MCF 10A (cell line): ENCODE results near the gene SLC44A4. TPM values are rescaled to one million over a fixed set of nuclear protein-coding genes. Genes with fewer than 3 reads are reported as not detected.
"Not testable (repeated sequence)": the region's sequence is repeated elsewhere in the genome, so short reads cannot be mapped to it uniquely, and the experiment has no call there.

Experiments
- BruUV-seq: library from RNA; stranded (reverse); fragments of 400-500 nt; replicated peaks from 2 replicates; lab custom pipeline; 2021; lab: Mats Ljungman, UMichigan
- CTCF ChIA-PET: fragments of 300-600 bp; sonication (Branson Sonifier 250); formaldehyde crosslinking; extraction: SDS; loops from one replicate; lab custom pipeline; 2021; ENCODE audit warnings: antibody characterized with exemption, inconsistent platforms; lab: Yijun Ruan, JAX
- POLR2A ChIA-PET: fragments of 300-600, 350-650 bp; sonication (Branson Sonifier 250); formaldehyde crosslinking; extraction: SDS; loops from one replicate; lab custom pipeline; 2020; ENCODE audit warnings: antibody characterized with exemption, inconsistent platforms; lab: Yijun Ruan, JAX
- DNase-seq: peaks from one replicate; pipeline ENCODE4 v3.0.0-alpha.2; 2018; ENCODE audit not compliant: unreplicated experiment
- H3K27ac Mint-ChIP-seq: one replicate; pipeline ENCODE4 v1.8.0; 2022; ENCODE audit warnings: mild to moderate bottlenecking, low read depth, mixed read lengths; ENCODE audit not compliant: unreplicated experiment
- H3K27me3 Mint-ChIP-seq: one replicate; pipeline ENCODE4 v1.8.0; 2022; ENCODE audit warnings: mixed read lengths; ENCODE audit not compliant: insufficient read depth, unreplicated experiment
- H3K36me3 Mint-ChIP-seq: one replicate; pipeline ENCODE4 v1.8.0; 2022; ENCODE audit warnings: mild to moderate bottlenecking, moderate library complexity, mixed read lengths; ENCODE audit not compliant: insufficient read depth, unreplicated experiment
- H3K4me1 Mint-ChIP-seq: one replicate; pipeline ENCODE4 v1.8.0; 2022; ENCODE audit warnings: mixed read lengths; ENCODE audit not compliant: insufficient read depth, unreplicated experiment
- H3K4me3 Mint-ChIP-seq: one replicate; pipeline ENCODE4 v1.8.0; 2022; ENCODE audit warnings: mild to moderate bottlenecking, moderate library complexity, mixed read lengths; ENCODE audit not compliant: unreplicated experiment
- H3K9me3 Mint-ChIP-seq: one replicate; pipeline ENCODE4 v1.8.0; 2022; ENCODE audit warnings: mixed read lengths; ENCODE audit not compliant: unreplicated experiment
- CTCF ChIP-seq: fragments of 200-600 bp; IDR thresholded peaks from one replicate; pipeline ENCODE4 v1.8.0; 2022; ENCODE audit warnings: antibody characterized with exemption, mild to moderate bottlenecking; ENCODE audit not compliant: unreplicated experiment
- intact Hi-C: fragments of 100-400 bp; cut with micrococcal nuclease; formaldehyde crosslinking; loops from 2 replicates; pipeline ENCODE4 v1.14.1; 2022
- total RNA-seq: library from RNA; stranded (reverse); gene quantifications from 2 replicates; pipeline ENCODE4 v1.2.3, GENCODE V29; 2022

The SLC44A4 gene
- total RNA-seq, 1 experiment from 2014 or later, result not detected

DNA sequence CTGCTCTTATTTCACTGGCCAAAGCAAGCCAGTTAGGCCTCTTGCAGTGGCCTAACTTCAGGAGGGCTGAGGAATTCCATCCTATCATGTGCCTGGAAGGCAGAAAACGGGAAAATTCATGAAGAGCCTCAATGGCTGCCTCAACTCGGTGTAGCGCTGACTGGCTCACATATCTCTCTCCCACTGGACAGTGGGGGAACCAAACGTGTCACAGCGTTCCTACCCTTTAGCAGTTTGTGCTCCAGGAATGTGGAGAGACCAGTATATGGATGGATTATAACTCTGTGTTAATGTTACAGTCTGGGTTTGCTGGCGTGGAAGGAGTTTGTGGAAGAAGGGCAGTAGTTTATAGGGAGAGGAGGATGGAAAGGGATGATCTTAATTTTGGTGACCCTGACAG, 37.0 kb upstream of the SLC44A4 start:
- TF ChIP-seq CTCF, result no peak
- Mint-ChIP-seq H3K27ac (no peak overlapping the region), H3K36me3 (no peaks in the 10 kb centered on the region), H3K27me3 (no peaks in the 10 kb centered on the region), H3K4me3 (no peak overlapping the region), H3K9me3 (no peaks in the 10 kb centered on the region), H3K4me1 (peaks cover 6% of the 10 kb centered on the region)
- intact Hi-C loops, result no loop called here
- POLR2A ChIA-PET, result interaction anchor here (0.8 to 1.2 kb wide), 2 partner anchors 30 to 163 kb away, joined by 4 to 6 read pairs; partner anchors contain the start of gene CFB
- no TSS peak for BruUV-seq
- CTCF ChIA-PET, result no interaction called here
- DNase-seq, result no peak

DNA sequence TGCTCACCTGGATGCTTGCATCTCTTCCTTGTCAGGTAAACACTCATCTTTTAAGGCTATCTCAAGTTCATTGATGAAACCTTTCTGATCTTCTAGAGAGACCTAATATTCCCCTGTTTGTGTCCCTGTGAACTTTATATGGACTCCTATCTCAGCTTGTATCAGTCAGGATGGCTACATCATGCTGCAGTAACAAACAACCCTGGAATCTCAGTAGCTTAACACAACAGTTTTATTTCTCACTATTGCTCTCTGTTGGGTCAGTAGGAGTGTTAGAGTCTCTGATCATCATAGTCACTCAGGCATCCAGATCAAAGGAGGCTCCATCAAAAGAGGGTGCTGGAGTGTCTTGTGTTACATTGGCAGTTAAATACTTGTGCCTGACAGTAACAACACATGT, 36.6 kb upstream of the SLC44A4 start:
- DNase-seq, result no peak
- Mint-ChIP-seq H3K9me3 (no peaks in the 10 kb centered on the region), H3K27me3 (no peaks in the 10 kb centered on the region), H3K27ac (no peak overlapping the region), H3K4me3 (no peak overlapping the region), H3K4me1 (peaks cover 6% of the 10 kb centered on the region), H3K36me3 (no peaks in the 10 kb centered on the region)
- ChIA-PET POLR2A (interaction anchor here (0.8 to 1.2 kb wide), 3 partner anchors 17 to 163 kb away, joined by 4 to 6 read pairs (median 5); partner anchors contain the start of gene CFB), CTCF (no interaction called here)
- BruUV-seq, result no TSS peak
- intact Hi-C loops, result no loop called here
- TF ChIP-seq CTCF, result no peak

GRCh38 chr6:31911826-31912585, 33.2 kb upstream of the SLC44A4 start:
- CTCF ChIA-PET, result interaction anchor here (0.7 to 1.0 kb wide), 2 partner anchors 25 to 41 kb away, joined by 3 read pairs; no protein-coding TSS in a partner anchor
- Mint-ChIP-seq H3K36me3 (no peaks in the 10 kb centered on the region), H3K4me1 (peaks cover 15% of the 10 kb centered on the region), H3K9me3 (no peaks in the 10 kb centered on the region), H3K4me3 (no peak overlapping the region), H3K27me3 (no peaks in the 10 kb centered on the region), H3K27ac (no peak overlapping the region)
- POLR2A ChIA-PET, result interaction anchor here (0.6 to 2.4 kb wide), 4 partner anchors 13 to 281 kb away, joined by 3 to 8 read pairs (median 4); partner anchors contain the start of genes CFB and VARS1
- no TSS peak for BruUV-seq
- TF ChIP-seq CTCF, result no peak
- DNase-seq, result no peak
- intact Hi-C loops, result no loop called here

DNA sequence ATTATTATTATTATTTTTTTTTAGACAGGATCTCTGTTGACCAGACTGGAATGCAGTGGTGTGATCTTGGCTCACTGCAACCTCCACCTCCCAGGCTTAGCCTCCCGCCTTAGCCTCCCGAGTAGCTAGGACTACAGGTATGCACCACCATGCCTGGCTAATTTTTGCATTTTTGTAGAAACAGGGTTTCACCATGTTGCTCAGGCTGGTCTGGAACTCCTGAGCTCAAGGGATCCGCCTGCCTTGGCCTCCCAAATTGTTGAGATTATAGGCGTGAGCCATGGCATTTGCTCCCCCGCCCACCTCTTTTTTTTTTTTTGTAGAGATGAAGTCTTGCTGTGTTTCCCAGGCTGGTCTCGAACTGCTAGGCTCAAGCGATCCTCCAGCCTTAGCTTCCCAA, 30.5 kb upstream of the SLC44A4 start:
- H3K4me3 Mint-ChIP-seq, H3K27me3 Mint-ChIP-seq, BruUV-seq, H3K9me3 Mint-ChIP-seq, H3K27ac Mint-ChIP-seq, intact Hi-C loops, DNase-seq, H3K36me3 Mint-ChIP-seq: not testable (repeated sequence)
- ChIA-PET CTCF (interaction anchor here (1.3 to 4.8 kb wide), 2 partner anchors 30 to 43 kb away, joined by 3 to 32 read pairs; no protein-coding TSS in a partner anchor), POLR2A (interaction anchor here (0.8 to 1.1 kb wide), 4 partner anchors 36 to 74 kb away, joined by 4 to 8 read pairs (median 6); partner anchors contain the start of genes CFB and DXO)
- H3K4me1 Mint-ChIP-seq, result peaks cover 15% of the 10 kb centered on the region
